ENCODE measurements around the gene HOXB2. TPM values are rescaled to one million over a fixed set of nuclear protein-coding genes. Genes with fewer than 3 reads are reported as not detected.
A peak's percentile ranks its signal among the peaks of the same experiment; 100 is the strongest.

The HOXB2 gene
- total RNA-seq, 1 donor from 2014 or later = not detected

- Mint-ChIP-seq H3K4me3 (no peak overlapping the region), H3K27ac (no peak overlapping the region)
- no peaks in the 10 kb centered on the region for H3K4me1 ChIP-seq
These were observed 9.7 kb upstream of the HOXB2 start for GRCh38 chr17:48554412-48555257.

GRCh38 chr17:48553826-48554225, 8.9 kb upstream of the HOXB2 start:
- peaks cover 11% of the 10 kb centered on the region for H3F3A ChIP-seq (ENCODE audit: low read depth)
- peaks cover 92% of the 10 kb centered on the region for H3K27me3 Mint-ChIP-seq (ENCODE audit: insufficient read depth, low read depth)
- no peaks in the 10 kb centered on the region for H3K36me3 ChIP-seq
- no peaks in the 10 kb centered on the region for H3K79me2 ChIP-seq (ENCODE audit: low read depth)
- no peaks in the 10 kb centered on the region for H3K9me3 ChIP-seq (ENCODE audit: low read depth)
- H3K27ac Mint-ChIP-seq = no peak overlapping the region
- H3K36me3 Mint-ChIP-seq = no peaks in the 10 kb centered on the region
- peaks cover 4% of the 10 kb centered on the region for H3K9me3 Mint-ChIP-seq
- no peak overlapping the region for H3K27ac ChIP-seq
- no peaks in the 10 kb centered on the region for H3K4me1 Mint-ChIP-seq
- no peak for DNase-seq (ENCODE audit: low spot score)
- peaks cover 100% of the 10 kb centered on the region for H3K27me3 ChIP-seq
- H3K4me3 ChIP-seq = no peak overlapping the region
- TF ChIP-seq, protein P1, sequence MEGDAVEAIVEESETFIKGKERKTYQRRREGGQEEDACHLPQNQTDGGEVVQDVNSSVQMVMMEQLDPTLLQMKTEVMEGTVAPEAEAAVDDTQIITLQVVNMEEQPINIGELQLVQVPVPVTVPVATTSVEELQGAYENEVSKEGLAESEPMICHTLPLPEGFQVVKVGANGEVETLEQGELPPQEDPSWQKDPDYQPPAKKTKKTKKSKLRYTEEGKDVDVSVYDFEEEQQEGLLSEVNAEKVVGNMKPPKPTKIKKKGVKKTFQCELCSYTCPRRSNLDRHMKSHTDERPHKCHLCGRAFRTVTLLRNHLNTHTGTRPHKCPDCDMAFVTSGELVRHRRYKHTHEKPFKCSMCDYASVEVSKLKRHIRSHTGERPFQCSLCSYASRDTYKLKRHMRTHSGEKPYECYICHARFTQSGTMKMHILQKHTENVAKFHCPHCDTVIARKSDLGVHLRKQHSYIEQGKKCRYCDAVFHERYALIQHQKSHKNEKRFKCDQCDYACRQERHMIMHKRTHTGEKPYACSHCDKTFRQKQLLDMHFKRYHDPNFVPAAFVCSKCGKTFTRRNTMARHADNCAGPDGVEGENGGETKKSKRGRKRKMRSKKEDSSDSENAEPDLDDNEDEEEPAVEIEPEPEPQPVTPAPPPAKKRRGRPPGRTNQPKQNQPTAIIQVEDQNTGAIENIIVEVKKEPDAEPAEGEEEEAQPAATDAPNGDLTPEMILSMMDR (IDR thresholded peaks at IDR 0.05) = no peak
- no peak for TF ChIP-seq EZH2phosphoT487 (IDR thresholded peaks at IDR 0.05)
- no peak for TF ChIP-seq EZH2 (IDR thresholded peaks at IDR 0.05)
- H2AFZ ChIP-seq (replicated peaks) = no peak overlapping the region
- no peaks in the 10 kb centered on the region for H3K4me1 ChIP-seq
- peak overlapping the region; percentile 25 for H3K4me3 Mint-ChIP-seq
- H4K20me1 ChIP-seq (ENCODE audit: low read depth) = peaks cover 95% of the 10 kb centered on the region
- H3K9ac ChIP-seq = no peak overlapping the region
- no peak overlapping the region for H3K4me2 ChIP-seq

More at GRCh38 chr17:48554412-48555257, 9.7 kb upstream of the HOXB2 start:
- Histone ChIP-seq H3F3A (ENCODE audit: low read depth) (peaks cover 11% of the 10 kb centered on the region), H3K27ac (no peak overlapping the region), H3K27me3 (peaks cover 100% of the 10 kb centered on the region), H3K9me3 (ENCODE audit: low read depth) (no peaks in the 10 kb centered on the region), H3K79me2 (ENCODE audit: low read depth) (no peaks in the 10 kb centered on the region), H3K4me2 (no peak overlapping the region), H2AFZ (replicated peaks) (no peak overlapping the region), H3K36me3 (no peaks in the 10 kb centered on the region), H3K4me3 (no peak overlapping the region), H3K9ac (no peak overlapping the region), H4K20me1 (ENCODE audit: low read depth) (peaks cover 95% of the 10 kb centered on the region)
- H3K9me3 Mint-ChIP-seq = peaks cover under 1% of the 10 kb centered on the region
- H3K27me3 Mint-ChIP-seq (ENCODE audit: insufficient read depth, low read depth) = peaks cover 94% of the 10 kb centered on the region
- peak; percentile 59 for DNase-seq (ENCODE audit: low spot score)
- H3K36me3 Mint-ChIP-seq = no peaks in the 10 kb centered on the region
- TF ChIP-seq, protein P1 (IDR thresholded peaks at IDR 0.05) = no peak
- TF ChIP-seq EZH2phosphoT487 (IDR thresholded peaks at IDR 0.05) (peak; percentile 94), EZH2 (IDR thresholded peaks at IDR 0.05) (peak; percentile 99)
- H3K4me1 Mint-ChIP-seq = no peaks in the 10 kb centered on the region

- Mint-ChIP-seq H3K36me3 (no peaks in the 10 kb centered on the region), H3K27me3 (ENCODE audit: insufficient read depth, low read depth) (peaks cover 90% of the 10 kb centered on the region), H3K4me1 (no peaks in the 10 kb centered on the region), H3K27ac (no peak overlapping the region), H3K9me3 (peaks cover 4% of the 10 kb centered on the region), H3K4me3 (no peak overlapping the region)
- no peak overlapping the region for H3K27ac ChIP-seq
- TF ChIP-seq EZH2phosphoT487 (IDR thresholded peaks at IDR 0.05) (no peak), EZH2 (IDR thresholded peaks at IDR 0.05) (no peak)
- TF ChIP-seq, protein P1 (IDR thresholded peaks at IDR 0.05) = no peak
- peaks cover 11% of the 10 kb centered on the region for H3F3A ChIP-seq (ENCODE audit: low read depth)
- no peak overlapping the region for H3K4me2 ChIP-seq
- H3K27me3 ChIP-seq = peaks cover 100% of the 10 kb centered on the region
- peaks cover 95% of the 10 kb centered on the region for H4K20me1 ChIP-seq (ENCODE audit: low read depth)
- no peak overlapping the region for H3K9ac ChIP-seq
- no peak for DNase-seq (ENCODE audit: low spot score)
- no peak overlapping the region for H3K4me3 ChIP-seq
- no peaks in the 10 kb centered on the region for H3K4me1 ChIP-seq
- H3K9me3 ChIP-seq (ENCODE audit: low read depth) = no peaks in the 10 kb centered on the region
- no peaks in the 10 kb centered on the region for H3K36me3 ChIP-seq
- no peaks in the 10 kb centered on the region for H3K79me2 ChIP-seq (ENCODE audit: low read depth)
- no peak overlapping the region for H2AFZ ChIP-seq (replicated peaks)
These were observed 8.3 kb upstream of the HOXB2 start for GRCh38 chr17:48553190-48553547.

Measured in neural progenitor cell (in vitro differentiated cells).